HFF-Myc (cell line): ENCODE measurements around the gene CCDC188.

ENCODE experiments used
- DNase-seq: peaks from one replicate; pipeline ENCODE4 v3.0.0-alpha.2; 2011; ENCODE audit warnings: low read depth; ENCODE audit errors: extremely low read depth
- H3K4me3 ChIP-seq: replicated peaks from 2 replicates; pipeline ENCODE4 v1.5.1; 2011; ENCODE audit warnings: low read depth, mild to moderate bottlenecking, control low read depth, low read length
- TF ChIP-seq, protein P1 (sequence below): IDR thresholded peaks from 2 replicates; pipeline ENCODE4 v1.5.1; 2012; ENCODE audit warnings: mild to moderate bottlenecking, low read depth, low read length, control low read depth; ENCODE audit errors: missing control alignments

Gene CCDC188

DNA sequence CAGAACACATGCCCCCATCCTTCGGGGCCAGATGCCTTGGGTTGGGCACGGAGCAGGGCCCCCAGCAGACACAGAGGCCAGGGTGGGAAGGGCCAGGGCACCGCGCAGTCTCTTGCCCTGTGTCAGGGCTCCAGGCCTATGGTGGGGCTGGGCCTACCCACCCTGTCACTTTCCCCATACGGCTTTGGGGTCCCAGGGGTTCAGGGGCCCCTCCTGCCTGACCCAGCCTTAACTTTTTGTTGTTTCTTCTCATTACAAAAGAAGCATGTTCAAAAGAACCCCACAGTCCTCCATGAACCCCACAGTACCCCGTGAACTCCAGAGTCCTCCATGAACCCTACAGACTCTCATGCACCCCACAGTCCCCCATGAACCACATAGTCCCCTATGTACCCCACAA lies 33.0 kb upstream of the CCDC188 start:
- H3K4me3 ChIP-seq, result no peak overlapping the region
- TF ChIP-seq, protein P1, sequence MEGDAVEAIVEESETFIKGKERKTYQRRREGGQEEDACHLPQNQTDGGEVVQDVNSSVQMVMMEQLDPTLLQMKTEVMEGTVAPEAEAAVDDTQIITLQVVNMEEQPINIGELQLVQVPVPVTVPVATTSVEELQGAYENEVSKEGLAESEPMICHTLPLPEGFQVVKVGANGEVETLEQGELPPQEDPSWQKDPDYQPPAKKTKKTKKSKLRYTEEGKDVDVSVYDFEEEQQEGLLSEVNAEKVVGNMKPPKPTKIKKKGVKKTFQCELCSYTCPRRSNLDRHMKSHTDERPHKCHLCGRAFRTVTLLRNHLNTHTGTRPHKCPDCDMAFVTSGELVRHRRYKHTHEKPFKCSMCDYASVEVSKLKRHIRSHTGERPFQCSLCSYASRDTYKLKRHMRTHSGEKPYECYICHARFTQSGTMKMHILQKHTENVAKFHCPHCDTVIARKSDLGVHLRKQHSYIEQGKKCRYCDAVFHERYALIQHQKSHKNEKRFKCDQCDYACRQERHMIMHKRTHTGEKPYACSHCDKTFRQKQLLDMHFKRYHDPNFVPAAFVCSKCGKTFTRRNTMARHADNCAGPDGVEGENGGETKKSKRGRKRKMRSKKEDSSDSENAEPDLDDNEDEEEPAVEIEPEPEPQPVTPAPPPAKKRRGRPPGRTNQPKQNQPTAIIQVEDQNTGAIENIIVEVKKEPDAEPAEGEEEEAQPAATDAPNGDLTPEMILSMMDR, result no peak
- no peak for DNase-seq

GRCh38 chr22:20183101-20183500 lies 32.2 kb upstream of the CCDC188 start:
- DNase-seq, result no peak
- H3K4me3 ChIP-seq, result no peak overlapping the region
- TF ChIP-seq, protein P1, result no peak

GRCh38 chr22:20182365-20182764 lies 31.5 kb upstream of the CCDC188 start:
- no peak for DNase-seq
- no peak overlapping the region for H3K4me3 ChIP-seq
- TF ChIP-seq, protein P1, result no peak

GRCh38 chr22:20181884-20182236 lies 31.0 kb upstream of the CCDC188 start:
- H3K4me3 ChIP-seq, result no peak overlapping the region
- TF ChIP-seq, protein P1, result no peak

DNA sequence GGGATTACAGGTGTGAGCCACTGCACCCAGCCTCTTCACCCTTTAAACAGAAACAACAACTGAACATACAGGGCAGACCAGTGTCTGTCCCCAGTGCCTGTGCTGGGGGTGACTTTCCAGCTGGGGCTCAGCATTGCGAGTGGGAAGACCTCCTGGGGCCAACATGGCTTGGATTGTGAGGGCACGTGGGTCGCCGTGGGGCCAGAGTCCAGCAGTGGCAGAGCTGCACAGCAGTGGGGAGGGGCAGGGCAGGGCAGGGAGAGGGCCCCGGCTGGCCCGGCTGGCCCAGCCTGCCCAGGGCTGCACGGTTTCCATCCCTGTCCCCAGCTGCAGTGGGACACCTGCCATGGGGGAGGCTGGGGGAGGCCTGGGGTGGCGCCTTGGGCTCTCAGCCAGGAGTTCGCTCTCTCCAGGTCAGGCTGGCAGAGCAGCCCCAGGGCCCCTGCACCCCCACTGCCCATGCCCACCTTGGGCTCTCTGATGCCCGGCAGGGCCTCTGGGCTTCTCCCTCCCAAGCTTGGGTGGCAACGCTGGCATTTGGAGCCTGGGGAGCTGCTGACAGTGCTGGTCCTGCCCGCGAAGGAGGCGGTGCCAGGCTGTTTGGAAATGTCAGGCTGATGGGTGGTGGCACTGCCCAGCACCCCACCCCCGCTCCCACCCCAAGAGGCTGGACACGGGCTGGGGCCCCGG lies 30.5 kb upstream of the CCDC188 start:
- TF ChIP-seq, protein P1, result no peak
- DNase-seq, result no peak
- H3K4me3 ChIP-seq, result no peak overlapping the region

More at GRCh38 chr22:20181884-20182236, 31.0 kb upstream of the CCDC188 start:
- DNase-seq, result no peak

DNA sequence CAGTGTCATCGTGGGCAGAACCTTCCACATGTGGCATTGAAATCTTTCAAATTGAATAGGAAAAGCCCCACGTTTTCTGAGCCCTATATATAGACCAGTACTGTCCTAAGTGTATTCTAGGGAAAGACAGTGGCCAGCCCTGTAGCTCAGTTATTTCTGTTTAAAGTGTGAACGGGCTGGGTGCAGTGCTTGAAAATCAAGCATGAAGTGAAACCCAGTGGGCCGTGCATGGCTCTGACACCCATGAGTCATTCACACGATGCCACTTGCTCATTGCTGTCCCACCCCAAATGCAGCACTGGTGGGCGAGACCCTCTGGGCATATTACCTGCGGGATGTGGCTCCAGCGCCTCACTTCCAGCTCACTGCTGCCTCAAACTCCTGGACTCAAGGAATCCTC lies 29.8 kb upstream of the CCDC188 start:
- no peak for DNase-seq
- TF ChIP-seq, protein P1, result no peak
- H3K4me3 ChIP-seq, result no peak overlapping the region

DNA sequence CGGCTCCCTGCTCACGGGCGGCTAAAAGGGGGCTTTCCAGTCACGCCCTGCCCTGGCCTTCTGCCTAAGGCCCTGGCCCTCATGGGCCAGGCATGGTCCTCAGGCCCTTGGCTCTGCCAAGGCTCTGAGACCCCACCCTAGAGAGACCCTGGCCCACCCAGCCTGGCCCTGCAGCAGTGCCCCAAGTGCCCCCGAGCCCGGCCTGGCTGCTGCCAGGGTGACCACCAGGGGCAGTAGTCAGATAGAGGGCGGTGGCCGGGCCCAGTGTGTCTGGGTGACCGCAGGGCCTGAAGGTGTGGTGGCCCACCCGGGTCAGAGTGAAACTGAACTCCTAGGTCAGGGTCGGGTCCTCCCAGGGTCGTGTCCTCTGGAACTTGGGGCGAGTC lies 29.4 kb upstream of the CCDC188 start:
- DNase-seq, result no peak
- TF ChIP-seq, protein P1, result peak; percentile 36
- no peak overlapping the region for H3K4me3 ChIP-seq
